K562 (cell line): Measurements from ENCODE around the gene GRIK3. TPM values are rescaled to one million over a fixed set of nuclear protein-coding genes. Genes with fewer than 3 reads are reported as not detected.

Source experiments
- ATAC-seq: fragments of 200-7000 bp; cut with Tn5 transposase; 3 replicates; pipeline ENCODE4 v1.9.1; 2020; ENCODE audit warnings: moderate library complexity
- BruUV-seq: library from RNA; stranded (reverse); fragments of 400-500 nt; replicated peaks from 2 replicates; lab custom pipeline; 2021; lab: Mats Ljungman, UMichigan
- CTCF ChIA-PET: fragments of 300-600 bp; formaldehyde crosslinking; extraction: SDS; loops from one replicate; lab custom pipeline; 2021; ENCODE audit warnings: low intra/inter-chr PET ratio; lab: Yijun Ruan, JAX
- POLR2A ChIA-PET: fragments of 300-600, 350-650 bp; sonication (Branson Sonifier 250); formaldehyde crosslinking; extraction: SDS; loops from one replicate; lab custom pipeline; 2021; ENCODE audit warnings: antibody characterized with exemption, inconsistent platforms; lab: Yijun Ruan, JAX
- DNase-seq, 4 experiments: peaks; one replicate each; pipeline versions ENCODE4 v3.0.0 to v3.0.0-alpha.2; 2011 to 2018; ENCODE audit warnings: low spot score in 3 of 4, mixed read lengths in 3 of 4; ENCODE audit errors: extremely low read depth in 1 of 4
- FAIRE-seq: peaks from 2 replicates; lab custom pipeline; 2011; peaks lifted over from hg19 to GRCh38; lab: Jason Lieb, UNC
- H2AFZ ChIP-seq: 2 replicates; pipeline ENCODE4 v1.6.0; 2011; ENCODE audit warnings: low read depth, low read length, control low read depth, inconsistent platforms
- H3K27ac ChIP-seq: fragments of 200-600 bp; 3 replicates; pipeline ENCODE4 v1.8.0; 2011; ENCODE audit warnings: low read depth, mild to moderate bottlenecking, control low read depth, inconsistent platforms, low read length, moderate library complexity, mixed read lengths; ENCODE audit errors: extremely low read depth
- H3K27me3 ChIP-seq, 2 experiments: fragments of 300-600 bp in 1 of 2; 2 replicates in 1 of 2; 3 replicates in 1 of 2; pipeline versions ENCODE4 v1.6.0 to v1.8.0; 2011; ENCODE audit warnings: inconsistent platforms in 2 of 2, low read length in 2 of 2, mild to moderate bottlenecking in 1 of 2, mixed read lengths in 1 of 2, moderate library complexity in 1 of 2; ENCODE audit not compliant: control insufficient read depth in 2 of 2, insufficient read depth in 2 of 2
- H3K36me3 ChIP-seq: fragments of 300-600 bp; 3 replicates; pipeline ENCODE4 v1.8.0; 2011; ENCODE audit warnings: mild to moderate bottlenecking, low read length, inconsistent platforms; ENCODE audit not compliant: control insufficient read depth, insufficient read depth
- H3K4me1 ChIP-seq, 2 experiments: fragments of 200-600 bp in 1 of 2; replicated peaks in 1 of 2; 2 replicates in 1 of 2; 3 replicates in 1 of 2; pipeline versions ENCODE4 v1.5.1 to v1.8.0; 2011; ENCODE audit warnings: inconsistent platforms in 2 of 2, low read length in 2 of 2, mild to moderate bottlenecking in 1 of 2, mixed read lengths in 1 of 2, moderate library complexity in 1 of 2; ENCODE audit not compliant: control insufficient read depth in 2 of 2, insufficient read depth in 2 of 2
- H3K4me2 ChIP-seq: 2 replicates; pipeline ENCODE4 v1.6.1; 2011; ENCODE audit warnings: low read length, control low read depth, inconsistent platforms, mixed read lengths; ENCODE audit not compliant: insufficient read depth
- H3K4me3 ChIP-seq: fragments of 200-600 bp; sonication (generic), shearing (Covaris generic); 2 replicates; pipeline ENCODE4 v1.5.1; 2016; ENCODE audit warnings: control low read depth, inconsistent platforms
- H3K79me2 ChIP-seq: fragments of 200-600 bp; 3 replicates; pipeline ENCODE4 v1.8.0; 2011; ENCODE audit warnings: low read length, inconsistent platforms; ENCODE audit not compliant: control insufficient read depth, insufficient read depth
- H3K9ac ChIP-seq, 2 experiments: 2 replicates each; pipeline versions ENCODE4 v1.6.0 to v1.6.1; 2011; ENCODE audit warnings: low read depth in 2 of 2, low read length in 2 of 2, control low read depth in 1 of 2, inconsistent platforms in 1 of 2, mild to moderate bottlenecking in 1 of 2, mixed read lengths in 1 of 2; ENCODE audit not compliant: insufficient read depth in 1 of 2
- H3K9me1 ChIP-seq: one replicate; pipeline ENCODE4 v1.6.0; 2011; ENCODE audit warnings: inconsistent platforms, mild to moderate bottlenecking, low read length, moderate library complexity; ENCODE audit not compliant: control insufficient read depth, insufficient read depth
- H3K9me3 ChIP-seq: replicated peaks from 2 replicates; pipeline ENCODE4 v1.5.1; 2011; ENCODE audit warnings: low read depth, low read length, inconsistent platforms; ENCODE audit not compliant: control insufficient read depth, insufficient read depth
- H4K20me1 ChIP-seq: replicated peaks from 2 replicates; pipeline ENCODE4 v1.6.1; 2011; ENCODE audit warnings: low read length, inconsistent platforms, mixed read lengths; ENCODE audit not compliant: control insufficient read depth, insufficient read depth
- ATF3 ChIP-seq, 2 experiments: fragments of 450-650 bp in 1 of 2; sonication (generic) in 1 of 2; formaldehyde crosslinking in 1 of 2; IDR thresholded peaks in 1 of 2; conservative IDR thresholded peaks in 1 of 2; 2 replicates each; pipeline versions ENCODE4 v1.6.1 to v1.8.1; 2016 to 2023; ENCODE audit warnings: mild to moderate bottlenecking in 2 of 2, moderate library complexity in 2 of 2, inconsistent platforms in 1 of 2, missing genetic modification reagents in 1 of 2
- COPS2 ChIP-seq: fragments of 450-650 bp; conservative IDR thresholded peaks from 2 replicates; pipeline ENCODE4 v1.6.1; 2016; ENCODE audit warnings: mild to moderate bottlenecking, moderate library complexity
- E2F4 ChIP-seq: sonication (generic); formaldehyde crosslinking; IDR thresholded peaks from 2 replicates; pipeline ENCODE4 v1.8.0; 2022; ENCODE audit warnings: mild to moderate bottlenecking, low read depth, missing genetic modification reagents
- JUN ChIP-seq, 2 experiments: sonication (generic) in 1 of 2; formaldehyde crosslinking in 1 of 2; IDR thresholded peaks; 2 replicates each; pipeline versions ENCODE4 v1.6.1 to v1.8.0; 2012 to 2022; ENCODE audit warnings: borderline replicate concordance in 2 of 2, mild to moderate bottlenecking in 2 of 2, improper control_type of control experiment in 1 of 2, low read depth in 1 of 2, low read length in 1 of 2, missing genetic modification reagents in 1 of 2
- MCM5 ChIP-seq: fragments of 450-650 bp; IDR thresholded peaks from 2 replicates; pipeline ENCODE4 v1.6.1; 2016; ENCODE audit warnings: low read depth
- MIER1 ChIP-seq: fragments of 450-650 bp; IDR thresholded peaks from 2 replicates; pipeline ENCODE4 v1.6.1; 2016; ENCODE audit warnings: antibody characterized with exemption, mild to moderate bottlenecking, low read depth
- PRDM10 ChIP-seq: fragments of 450-650 bp; IDR thresholded peaks from 2 replicates; pipeline ENCODE4 v1.6.1; 2018; ENCODE audit not compliant: partially characterized antibody
- TOE1 ChIP-seq, 2 experiments: fragments of 450-650 bp in 1 of 2; sonication (generic) in 1 of 2; formaldehyde crosslinking in 1 of 2; IDR thresholded peaks; 2 replicates each; pipeline versions ENCODE4 v1.7.1 to v1.8.0; 2016 to 2022; ENCODE audit warnings: borderline replicate concordance in 2 of 2, mild to moderate bottlenecking in 2 of 2, antibody characterized with exemption in 1 of 2, inconsistent platforms in 1 of 2, low read depth in 1 of 2, missing genetic modification reagents in 1 of 2, moderate library complexity in 1 of 2
- WGBS: fragments of 100-300 bp; shearing (Covaris generic); methylation state at CpG from one replicate; pipeline ENCODE4 v1.1.6; 2016; ENCODE audit warnings: low coverage, mixed read lengths; ENCODE audit not compliant: insufficient coverage; ENCODE audit errors: missing lambda C conversion rate; 5-methylcytosine and 5-hydroxymethylcytosine counted together
- in situ Hi-C: fragments of 300-500 bp; cut with MboI; formaldehyde crosslinking; loops from 4 replicates; pipeline ENCODE4 v1.15.0; 2018; ENCODE audit warnings: inconsistent platforms, mixed read lengths
- intact Hi-C: fragments of 100-400 bp; cut with micrococcal nuclease; formaldehyde crosslinking; loops from 2 replicates; pipeline ENCODE4 v1.14.2; 2022
- polyA plus RNA-seq, 8 experiments: library from polyadenylated mRNA; depleted of rRNA in 4 of 8; stranded (reverse) in 5 of 8; unstranded in 3 of 8; fragments of >200 nt; fragmentation: Nextera tagmentation in 2 of 8; fragmentation: Illumina TruSeq in 1 of 8; extraction: Ambion mirVana in 2 of 8; extraction: Trizol in 1 of 8; gene quantifications; 2 replicates each; pipeline versions ENCODE4 v1.2.1 to v1.2.3, GENCODE V29; 2011 to 2014; ENCODE audit warnings: inconsistent platforms in 1 of 8, missing spikeins in 1 of 8
- total RNA-seq, 7 experiments: library from RNA; depleted of rRNA in 6 of 7; stranded (reverse); fragments of >200 nt in 6 of 7; fragmentation: Illumina TruSeq in 2 of 7; extraction: Trizol in 2 of 7; gene quantifications; 2 replicates each; pipeline versions ENCODE4 v1.2.1 to v1.2.3, GENCODE V29; 2011 to 2021; ENCODE audit warnings: low replicate concordance in 1 of 7

The GRIK3 gene
- total and polyA plus RNA-seq, 9 of the 15 experiments (the other 6 are each of a cell fraction or from before 2014, with no cell fraction given): not detected

GRCh38 chr1:36825226-36825625 lies 209.1 kb downstream of the GRIK3 start:
- Histone ChIP-seq H3K4me2 (no peak overlapping the region), H3K9ac (no peak overlapping the region), H3K9me1 (no peaks in the 10 kb centered on the region), H4K20me1 (no peaks in the 10 kb centered on the region), H3K36me3 (no peaks in the 10 kb centered on the region), H3K27me3 (peaks cover 5 to 11% of the 10 kb centered on the region in 2 experiments; a peak in 1 of 5 replicates), H3K27ac (no peak overlapping the region), H2AFZ (no peak overlapping the region), H3K9me3 (no peaks in the 10 kb centered on the region), H3K4me3 (no peak overlapping the region), H3K4me1 (peaks cover 10 to 15% of the 10 kb centered on the region in 2 experiments; a peak in 4 of 5 replicates), H3K79me2 (no peaks in the 10 kb centered on the region)
- TF ChIP-seq TOE1 (IDR thresholded peaks at IDR 0.05; ENCODE audit: borderline replicate concordance) (no peak), TOE1 (CRISPR knock-in tag; IDR thresholded peaks at IDR 0.05; ENCODE audit: borderline replicate concordance, low read depth) (no peak), ATF3 (IDR thresholded peaks at IDR 0.05) (no peak), ATF3 (CRISPR knock-in tag; conservative IDR thresholded peaks at IDR 0.05) (no peak), PRDM10 (no peak), COPS2 (no peak), JUN (IDR thresholded peaks at IDR 0.05; ENCODE audit: borderline replicate concordance, low read depth, low read length) (no peak), JUN (CRISPR knock-in tag; IDR thresholded peaks at IDR 0.05; ENCODE audit: borderline replicate concordance) (no peak), MIER1 (no peak), E2F4 (CRISPR knock-in tag) (no peak), MCM5 (no peak)
- BruUV-seq: no TSS peak
- in situ Hi-C loops: no loop called here
- POLR2A ChIA-PET: no interaction called here
- no peak for FAIRE-seq
- 16% methylated on average over 6 of the region's 6 CpGs for WGBS
- DNase-seq: no peak
- intact Hi-C loops: no loop called here
- CTCF ChIA-PET: no interaction called here
- ATAC-seq: no peak
